SU-DHL-6 (cell line): Measurements from ENCODE around the gene U2AF2.

ENCODE experiments used
- H2AFZ ChIP-seq: fragments of 200-600 bp; sonication (generic); 2 replicates; pipeline ENCODE4 v1.6.1; 2014; ENCODE audit warnings: low read depth, mild to moderate bottlenecking, moderate library complexity, mixed read lengths, antibody characterized with exemption, low read length; ENCODE audit not compliant: severe bottlenecking
- H3F3A ChIP-seq: fragments of 200-600 bp; shearing (Covaris generic); 2 replicates; pipeline ENCODE4 v1.6.0; 2016; ENCODE audit warnings: antibody characterized with exemption, mild to moderate bottlenecking; ENCODE audit not compliant: insufficient read depth
- H3K27ac ChIP-seq: fragments of 200-600 bp; sonication (generic); 2 replicates; pipeline ENCODE4 v1.5.1; 2016; ENCODE audit warnings: low read depth, mild to moderate bottlenecking, low read length, moderate library complexity, mixed read lengths
- H3K27me3 ChIP-seq: fragments of 200-600 bp; sonication (generic), shearing (Covaris generic); 2 replicates; pipeline ENCODE4 v1.6.0; 2014; ENCODE audit warnings: mild to moderate bottlenecking, low read length
- H3K36me3 ChIP-seq: fragments of 200-600 bp; sonication (generic); 2 replicates; pipeline ENCODE4 v1.6.1; 2014; ENCODE audit warnings: mild to moderate bottlenecking, low read length, mixed read lengths
- H3K4me2 ChIP-seq: fragments of 300-600, 200-600 bp; shearing (Covaris generic), sonication (generic); 2 replicates; pipeline ENCODE4 v1.6.0; 2014; ENCODE audit warnings: low read length, low read depth, mild to moderate bottlenecking; ENCODE audit not compliant: poor library complexity, severe bottlenecking
- H3K4me3 ChIP-seq: fragments of 200-600 bp; sonication (generic); 2 replicates; pipeline ENCODE4 v1.5.1; 2014; ENCODE audit warnings: antibody characterized with exemption, low read length, mild to moderate bottlenecking, mixed read lengths; ENCODE audit not compliant: insufficient read depth, poor library complexity, severe bottlenecking
- H3K79me2 ChIP-seq: fragments of 200-600 bp; sonication (generic); 2 replicates; pipeline ENCODE4 v1.6.1; 2014; ENCODE audit warnings: mild to moderate bottlenecking, low read length, moderate library complexity; ENCODE audit not compliant: insufficient read depth
- H3K9ac ChIP-seq: fragments of 200-600 bp; sonication (generic); 2 replicates; pipeline ENCODE4 v1.7.0; 2014; ENCODE audit warnings: mild to moderate bottlenecking, low read length
- H3K9me2 ChIP-seq: fragments of 200-600 bp; sonication (generic); replicated peaks from 2 replicates; pipeline ENCODE4 v1.6.1; 2014; ENCODE audit warnings: low read length; ENCODE audit not compliant: insufficient read depth
- H3K9me3 ChIP-seq: fragments of 200-600 bp; sonication (generic); 2 replicates; pipeline ENCODE4 v1.6.1; 2014; ENCODE audit warnings: low read length, mixed read lengths; ENCODE audit not compliant: insufficient read depth
- H4K20me1 ChIP-seq: fragments of 200-600 bp; sonication (generic); 2 replicates; pipeline ENCODE4 v1.6.1; 2014; ENCODE audit warnings: low read depth, mild to moderate bottlenecking, antibody characterized with exemption, low read length, moderate library complexity, mixed read lengths
- CTCF ChIP-seq: fragments of 200-600 bp; sonication (generic); IDR thresholded peaks from one replicate; pipeline ENCODE4 v1.5.1; 2017; ENCODE audit warnings: antibody characterized with exemption, mild to moderate bottlenecking, low read length, moderate library complexity; ENCODE audit not compliant: insufficient read depth, poor library complexity, severe bottlenecking
- EZH2phosphoT487 ChIP-seq: fragments of 200-600 bp; sonication (generic), shearing (Covaris generic); conservative IDR thresholded peaks from 2 replicates; pipeline ENCODE4 v1.6.1; 2018; ENCODE audit warnings: mild to moderate bottlenecking, antibody characterized with exemption, low read length, moderate library complexity, mixed read lengths

The U2AF2 gene

DNA sequence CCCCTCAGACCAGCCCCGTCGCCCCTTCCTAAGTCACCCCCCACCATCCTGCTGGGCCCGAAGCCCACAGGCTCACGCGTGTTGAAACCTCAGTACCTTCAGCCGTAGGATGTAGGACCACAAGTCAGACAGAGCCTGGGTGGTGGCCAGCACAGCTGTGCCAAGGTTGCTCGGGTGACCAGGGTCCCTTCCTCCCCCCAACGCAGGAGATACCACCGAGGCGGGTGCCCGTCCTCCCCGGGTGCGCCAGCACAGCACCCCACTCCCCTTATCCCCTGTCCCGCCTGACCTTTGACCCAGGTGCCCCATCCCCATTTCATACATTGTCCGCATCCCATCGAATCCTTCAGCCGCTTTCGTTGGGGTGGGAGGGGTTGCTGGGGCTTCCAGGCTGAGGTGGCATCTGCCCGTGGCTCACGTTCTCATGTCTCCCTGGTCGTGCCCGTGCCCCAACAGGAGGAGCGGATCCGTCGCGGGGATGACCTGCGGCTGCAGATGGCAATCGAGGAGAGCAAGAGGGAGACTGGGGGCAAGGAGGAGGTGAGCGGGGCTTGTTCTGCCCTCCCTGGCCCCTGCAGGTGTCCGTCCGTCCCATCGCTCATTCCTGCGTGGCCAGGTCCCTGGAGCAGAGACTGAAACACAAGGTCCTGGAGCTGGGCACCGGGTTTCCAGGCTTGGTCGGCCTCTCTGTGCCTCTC lies 34.7 kb downstream of the U2AF2 start:
- Histone ChIP-seq H2AFZ (no peak overlapping the region), H3K9ac (no peak overlapping the region), H3K4me2 (no peak overlapping the region), H3K9me2 (no peaks in the 10 kb centered on the region), H3K9me3 (no peaks in the 10 kb centered on the region), H3K4me3 (no peak overlapping the region), H3K36me3 (no peaks in the 10 kb centered on the region), H4K20me1 (no peaks in the 10 kb centered on the region; the same call in 1 of the 2 replicates), H3K27ac (no peak overlapping the region), H3K79me2 (peaks cover 23% of the 10 kb centered on the region), H3F3A (no peaks in the 10 kb centered on the region), H3K27me3 (no peaks in the 10 kb centered on the region)
- TF ChIP-seq EZH2phosphoT487 (no peak), CTCF (no peak)

DNA sequence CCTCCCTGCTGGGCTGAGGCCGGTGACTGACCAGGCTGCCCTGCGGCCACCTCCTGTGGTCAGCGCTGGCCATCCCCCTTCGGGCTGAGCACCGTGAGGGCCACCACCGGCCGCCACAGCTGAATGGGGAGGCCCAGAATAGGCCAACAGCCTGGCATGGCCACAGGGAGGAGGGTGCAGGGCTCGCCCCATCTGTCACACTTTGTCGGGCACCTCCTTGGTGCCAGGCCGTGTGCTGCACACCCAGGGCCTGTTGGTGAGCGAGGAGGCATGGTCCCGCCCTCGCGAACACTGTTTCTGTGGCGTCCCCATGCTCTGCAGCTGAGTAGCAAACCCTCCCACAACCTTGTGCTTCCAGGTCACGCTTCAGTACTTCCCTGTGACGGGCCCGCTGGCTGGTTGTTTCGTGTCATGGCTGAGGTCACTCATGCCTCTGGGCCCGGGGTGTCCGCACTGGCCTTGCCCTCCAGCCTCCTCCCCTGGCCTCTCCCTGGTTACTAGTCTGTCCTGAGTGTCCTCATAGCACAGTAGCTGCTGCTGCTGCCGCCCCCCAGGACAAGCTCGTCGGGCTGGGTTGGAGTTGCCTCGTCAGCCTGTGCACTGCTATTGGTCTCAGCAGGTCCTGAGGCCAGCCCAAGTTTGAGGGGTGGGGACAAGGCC lies 35.4 kb downstream of the U2AF2 start:
- Histone ChIP-seq H3K4me2 (no peak overlapping the region), H3K27me3 (no peaks in the 10 kb centered on the region), H2AFZ (no peak overlapping the region), H3K4me3 (no peak overlapping the region), H4K20me1 (no peaks in the 10 kb centered on the region; the same call in 1 of the 2 replicates), H3K9me2 (no peaks in the 10 kb centered on the region), H3K27ac (no peak overlapping the region), H3K79me2 (peaks cover 16% of the 10 kb centered on the region; the same call in 1 of the 2 replicates), H3F3A (no peaks in the 10 kb centered on the region), H3K36me3 (no peaks in the 10 kb centered on the region), H3K9me3 (no peaks in the 10 kb centered on the region), H3K9ac (no peak overlapping the region)
- TF ChIP-seq CTCF = no peak
- TF ChIP-seq EZH2phosphoT487 = no peak

DNA sequence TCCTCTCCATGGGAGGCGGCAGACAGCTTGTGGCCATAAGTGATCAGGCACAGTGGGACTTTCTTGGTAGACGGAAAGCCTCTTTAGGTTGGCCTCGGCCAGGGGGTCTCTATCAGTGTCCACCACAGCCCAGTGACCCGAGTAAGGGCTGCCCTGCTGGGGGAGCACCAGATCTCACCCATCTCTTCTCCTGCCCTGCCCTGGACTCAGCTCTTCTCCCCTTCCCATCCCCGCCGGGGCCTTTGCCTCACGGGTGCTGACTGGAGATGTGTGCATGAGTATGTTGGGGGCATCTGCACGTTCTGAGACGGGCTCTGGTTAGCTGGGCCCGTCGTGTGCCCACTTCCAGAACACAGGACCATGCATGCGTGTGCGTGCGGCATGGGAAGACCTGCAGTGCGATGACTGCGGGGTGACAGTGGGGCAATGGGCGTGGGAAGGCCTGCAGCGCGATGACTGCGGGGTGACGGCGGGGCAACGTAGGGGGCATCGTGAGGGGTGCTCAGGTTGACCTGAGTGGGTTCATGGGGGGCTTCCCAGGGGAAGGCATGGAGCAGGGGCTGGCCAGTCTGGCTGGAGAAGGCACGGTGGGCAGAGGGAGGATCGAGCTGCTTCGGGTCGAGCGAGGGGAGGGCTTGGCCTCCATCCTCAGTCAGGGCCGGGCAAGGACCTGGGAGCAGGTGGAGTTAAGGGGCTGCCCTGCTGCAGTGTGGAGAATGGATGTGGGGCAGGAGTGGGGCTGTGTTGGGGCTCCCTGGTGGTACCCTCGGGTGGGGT lies 36.1 kb downstream of the U2AF2 start:
- no peak overlapping the region for H2AFZ ChIP-seq
- TF ChIP-seq CTCF (no peak), EZH2phosphoT487 (no peak)
- no peak overlapping the region for H3K27ac ChIP-seq
- no peaks in the 10 kb centered on the region for H3K27me3 ChIP-seq
- H3K36me3 ChIP-seq = no peaks in the 10 kb centered on the region
- no peak overlapping the region for H3K9ac ChIP-seq
- H3K9me2 ChIP-seq = no peaks in the 10 kb centered on the region
- H3K9me3 ChIP-seq = no peaks in the 10 kb centered on the region
- no peaks in the 10 kb centered on the region for H4K20me1 ChIP-seq
- peaks cover 13% of the 10 kb centered on the region; the same call in 1 of the 2 replicates for H3K79me2 ChIP-seq
- H3K4me3 ChIP-seq = no peak overlapping the region
- H3K4me2 ChIP-seq = no peak overlapping the region
- no peaks in the 10 kb centered on the region for H3F3A ChIP-seq
